H1 (cell line): ENCODE results near the gene SNAP25. TPM values are rescaled to one million over a fixed set of nuclear protein-coding genes. Genes with fewer than 3 reads are reported as not detected.
A peak's percentile ranks its signal among the peaks of the same experiment; 100 is the strongest.

Experiments used
- CTCF ChIA-PET: fragments of 300-600 bp; sonication (Branson Sonifier 250); formaldehyde crosslinking; loops from one replicate; lab custom pipeline; 2021; ENCODE audit not compliant: partially characterized antibody; lab: Charles Lee
- POLR2A ChIA-PET: fragments of 300-600 bp; sonication (Branson Sonifier 250); formaldehyde crosslinking; loops from one replicate; lab custom pipeline; 2021; ENCODE audit warnings: inconsistent platforms; ENCODE audit not compliant: partially characterized antibody; lab: Charles Lee
- DNase-seq, 2 experiments: peaks; one replicate each; pipeline versions ENCODE4 v3.0.0 to v3.0.0-alpha.2; 2010 to 2022; ENCODE audit warnings: low spot score in 2 of 2, low read depth in 1 of 2, mixed read lengths in 1 of 2
- FAIRE-seq: peaks from 2 replicates; lab custom pipeline; 2011; peaks lifted over from hg19 to GRCh38; lab: Jason Lieb, UNC
- H2AFZ ChIP-seq: 2 replicates; pipeline ENCODE4 v1.8.1; 2012; ENCODE audit warnings: low read length, inconsistent platforms
- H2AK5ac ChIP-seq: 2 replicates; pipeline ENCODE4 v1.6.1; 2013; ENCODE audit warnings: low read depth, low read length
- H2BK120ac ChIP-seq: replicated peaks from 2 replicates; pipeline ENCODE3; 2013; ENCODE audit warnings: low read depth, low read length, inconsistent platforms
- H2BK12ac ChIP-seq: 2 replicates; pipeline ENCODE4 v1.6.1; 2013; ENCODE audit warnings: low read depth, low read length
- H2BK15ac ChIP-seq: 2 replicates; pipeline ENCODE4 v1.6.1; 2013; ENCODE audit warnings: low read length
- H2BK20ac ChIP-seq: 2 replicates; pipeline ENCODE4 v1.6.1; 2013; ENCODE audit warnings: low read length
- H2BK5ac ChIP-seq: 2 replicates; pipeline ENCODE4 v1.6.1; 2013; ENCODE audit warnings: low read depth, low read length
- H3K14ac ChIP-seq: 2 replicates; pipeline ENCODE4 v1.6.1; 2013; ENCODE audit warnings: inconsistent platforms; ENCODE audit not compliant: insufficient read length
- H3K18ac ChIP-seq: 2 replicates; pipeline ENCODE4 v1.6.1; 2013; ENCODE audit warnings: low read length; ENCODE audit errors: extremely low read depth
- H3K23ac ChIP-seq: 2 replicates; pipeline ENCODE4 v1.6.1; 2013; ENCODE audit warnings: inconsistent platforms; ENCODE audit not compliant: insufficient read length
- H3K23me2 ChIP-seq: 2 replicates; pipeline ENCODE4 v1.6.1; 2013; ENCODE audit warnings: low read depth, low read length
- H3K27ac ChIP-seq: 2 replicates; pipeline ENCODE4 v1.6.1; 2011; ENCODE audit warnings: low read depth, low read length, inconsistent platforms
- H3K27me3 ChIP-seq, 4 experiments: replicated peaks in 1 of 4; 1 replicate in 1 of 4; 2 replicates in 3 of 4; pipeline versions ENCODE4 v1.6.1 to v1.8.1; 2011 to 2013; ENCODE audit warnings: low read length in 3 of 4, mild to moderate bottlenecking in 3 of 4, inconsistent platforms in 2 of 4, mixed read lengths in 2 of 4, moderate library complexity in 1 of 4; ENCODE audit not compliant: control insufficient read depth in 3 of 4, insufficient read depth in 3 of 4; ENCODE audit errors: extremely low read depth in 1 of 4
- H3K36me3 ChIP-seq, 4 experiments: 2 replicates each; pipeline versions ENCODE4 v1.6.1 to v1.8.1; 2011 to 2013; ENCODE audit warnings: mild to moderate bottlenecking in 4 of 4, low read length in 3 of 4, moderate library complexity in 2 of 4, control low read depth in 1 of 4, inconsistent platforms in 1 of 4; ENCODE audit not compliant: insufficient read depth in 4 of 4, control insufficient read depth in 2 of 4
- H3K4ac ChIP-seq: replicated peaks from 2 replicates; pipeline ENCODE3; 2013; ENCODE audit warnings: low read length, low read depth, mixed read lengths, inconsistent platforms; ENCODE audit not compliant: insufficient read length
- H3K4me1 ChIP-seq, 4 experiments: replicated peaks in 1 of 4; 1 replicate in 1 of 4; 2 replicates in 3 of 4; pipeline versions ENCODE4 v1.6.1 to v1.8.1; 2011 to 2013; ENCODE audit warnings: low read length in 3 of 4, inconsistent platforms in 2 of 4, mixed read lengths in 1 of 4; ENCODE audit not compliant: insufficient read depth in 4 of 4, control insufficient read depth in 3 of 4
- H3K4me2 ChIP-seq, 2 experiments: 2 replicates each; pipeline versions ENCODE4 v1.6.1 to v1.8.1; 2011 to 2013; ENCODE audit warnings: low read depth in 2 of 2, low read length in 2 of 2, control low read depth in 1 of 2, inconsistent platforms in 1 of 2, mild to moderate bottlenecking in 1 of 2; ENCODE audit not compliant: insufficient read depth in 1 of 2
- H3K4me3 ChIP-seq, 4 experiments: fragments of 200-600, 300-600 bp in 1 of 4; sonication (generic), shearing (Covaris generic), sonication (Bioruptor Twin) in 1 of 4; 2 replicates each; pipeline versions ENCODE4 v1.5.1 to v1.8.1; 2011 to 2016; ENCODE audit warnings: low read length in 4 of 4, low read depth in 3 of 4, control low read depth in 2 of 4, inconsistent platforms in 2 of 4, mild to moderate bottlenecking in 2 of 4, mixed read lengths in 1 of 4, moderate library complexity in 1 of 4; ENCODE audit not compliant: insufficient read depth in 2 of 4; ENCODE audit errors: extremely low read depth in 1 of 4
- H3K56ac ChIP-seq: replicated peaks from 2 replicates; pipeline ENCODE3; 2013; ENCODE audit warnings: low read depth, mild to moderate bottlenecking, mixed read lengths, low read length, inconsistent platforms; ENCODE audit not compliant: insufficient read length
- H3K79me1 ChIP-seq: 2 replicates; pipeline ENCODE4 v1.6.1; 2013; ENCODE audit warnings: low read depth, low read length, control low read depth
- H3K79me2 ChIP-seq, 2 experiments: 2 replicates each; pipeline versions ENCODE4 v1.6.1 to v1.8.1; 2012 to 2013; ENCODE audit warnings: low read length in 2 of 2, mild to moderate bottlenecking in 2 of 2, inconsistent platforms in 1 of 2; ENCODE audit not compliant: insufficient read depth in 2 of 2, control insufficient read depth in 1 of 2
- H3K9ac ChIP-seq, 4 experiments: replicated peaks in 1 of 4; 1 replicate in 1 of 4; 2 replicates in 3 of 4; pipeline versions ENCODE4 v1.6.1 to v1.8.1; 2011 to 2013; ENCODE audit warnings: low read depth in 3 of 4, low read length in 3 of 4, control low read depth in 2 of 4, mild to moderate bottlenecking in 2 of 4, moderate library complexity in 2 of 4, inconsistent platforms in 1 of 4; ENCODE audit errors: extremely low read depth in 1 of 4
- H3K9me3 ChIP-seq, 2 experiments: 2 replicates each; pipeline versions ENCODE4 v1.6.1 to v1.8.1; 2012 to 2013; ENCODE audit warnings: mild to moderate bottlenecking in 2 of 2, moderate library complexity in 2 of 2, control low read depth in 1 of 2, inconsistent platforms in 1 of 2, low read depth in 1 of 2, low read length in 1 of 2, mixed read lengths in 1 of 2; ENCODE audit not compliant: insufficient read depth in 2 of 2
- H4K20me1 ChIP-seq, 2 experiments: replicated peaks in 1 of 2; 2 replicates each; pipeline versions ENCODE3 to v1.8.1; 2011 to 2013; ENCODE audit warnings: inconsistent platforms in 2 of 2, low read length in 2 of 2, mild to moderate bottlenecking in 1 of 2; ENCODE audit not compliant: insufficient read depth in 2 of 2, control insufficient read depth in 1 of 2
- H4K5ac ChIP-seq: 2 replicates; pipeline ENCODE4 v1.6.1; 2013; ENCODE audit warnings: low read length, low read depth, mixed read lengths, inconsistent platforms; ENCODE audit not compliant: insufficient read length
- H4K8ac ChIP-seq: 2 replicates; pipeline ENCODE4 v1.8.0; 2013; ENCODE audit warnings: mild to moderate bottlenecking, moderate library complexity, low read length, inconsistent platforms; ENCODE audit not compliant: insufficient read depth; ENCODE audit errors: extremely low read depth
- H4K91ac ChIP-seq: replicated peaks from 2 replicates; pipeline ENCODE3; 2013; ENCODE audit warnings: low read length, mixed read lengths, inconsistent platforms; ENCODE audit not compliant: insufficient read length
- ATF2 ChIP-seq: IDR thresholded peaks from 2 replicates; pipeline ENCODE4 v1.6.1; 2012; ENCODE audit warnings: low read length, inconsistent platforms
- BCL11A ChIP-seq, 2 experiments: IDR thresholded peaks; one replicate each; pipeline ENCODE4 v1.6.1; 2011; ENCODE audit warnings: low read depth in 2 of 2, low read length in 2 of 2, mild to moderate bottlenecking in 2 of 2
- CEBPB ChIP-seq: IDR thresholded peaks from 2 replicates; pipeline ENCODE4 v1.6.1; 2012; ENCODE audit warnings: low read depth, low read length
- MAFK ChIP-seq: IDR thresholded peaks from 2 replicates; pipeline ENCODE4 v1.6.1; 2012; ENCODE audit warnings: low read depth, mild to moderate bottlenecking, improper control_type of control experiment, low read length
- SAP30 ChIP-seq: fragments of 300-600 bp; sonication (generic); IDR thresholded peaks from 2 replicates; pipeline ENCODE4 v1.7.1; 2012; ENCODE audit warnings: low read length, moderate library complexity, mild to moderate bottlenecking, inconsistent platforms; ENCODE audit not compliant: insufficient read depth, insufficient replicate concordance
- WGBS, 2 experiments: shearing (Covaris generic) in 1 of 2; methylation state at CpG; one replicate each; pipeline versions ENCODE4 v1.1.6 to v1.1.7; 2013 to 2015; ENCODE audit warnings: low lambda C conversion rate in 2 of 2, mixed read lengths in 2 of 2, inconsistent platforms in 1 of 2, low coverage in 1 of 2, missing lambda C conversion rate in 1 of 2; ENCODE audit not compliant: insufficient replicate concordance in 2 of 2, insufficient coverage in 1 of 2, insufficient read length in 1 of 2; ENCODE audit errors: extremely low coverage in 1 of 2, missing lambda C conversion rate in 1 of 2; 5-methylcytosine and 5-hydroxymethylcytosine counted together
- polyA plus RNA-seq, 7 experiments: library from polyadenylated mRNA; depleted of rRNA in 3 of 7; stranded (reverse) in 5 of 7; unstranded in 2 of 7; fragments of >200 nt in 5 of 7; fragments of 200-250 nt in 2 of 7; gene quantifications; 1 replicate in 5 of 7; 2 replicates in 1 of 7; 4 replicates in 1 of 7; pipeline versions ENCODE4 v1.2.1 to v1.2.3, GENCODE V29; 2011 to 2013; ENCODE audit warnings: missing spikeins in 2 of 7, mixed read lengths in 2 of 7
- total RNA-seq: library from RNA; stranded (reverse); fragmentation: NEBNext Ultra II Directional; extraction: Animal tissue kit (Norgen Biotek cat#: 25700); gene quantifications from 2 replicates; pipeline ENCODE4 v1.2.1, GENCODE V29; 2021

The SNAP25 gene
- total and polyA plus RNA-seq, 2 of the 8 experiments (the other 6 are each of a cell fraction or from before 2014, with no cell fraction given) = 0.51 to 0.52 TPM

GRCh38 chr20:10280018-10280908, 61.6 kb downstream of the SNAP25 start:
- H2AFZ ChIP-seq = no peak overlapping the region
- ChIA-PET CTCF (no interaction called here), POLR2A (interaction anchor here (0.6 kb wide), 2 partner anchors 193 to 215 kb away, joined by 3 read pairs; no protein-coding TSS in a partner anchor)
- no peak overlapping the region for H3K4ac ChIP-seq
- H3K79me2 ChIP-seq = no peaks in the 10 kb centered on the region
- H3K23ac ChIP-seq = no peak overlapping the region
- TF ChIP-seq MAFK = no peak
- TF ChIP-seq CEBPB = peak; percentile 35; the same call in 1 of the 2 replicates
- no peak for TF ChIP-seq BCL11A (IDR thresholded peaks at IDR 0.05; ENCODE audit: low read depth in 2 of 2, low read length in 2 of 2)
- no peak for TF ChIP-seq SAP30
- no peak for TF ChIP-seq ATF2
- no peaks in the 10 kb centered on the region for H3K79me1 ChIP-seq
- FAIRE-seq = peak; percentile 68
- H2AK5ac ChIP-seq = no peak overlapping the region
- no peak overlapping the region for H3K9ac ChIP-seq
- peak overlapping the region in 1 of 2 experiments; percentile 43; a peak in 1 of 4 replicates for H3K4me2 ChIP-seq
- no peak overlapping the region for H4K5ac ChIP-seq
- no peak overlapping the region for H3K27ac ChIP-seq
- no peak for DNase-seq
- H3K14ac ChIP-seq = no peak overlapping the region
- H3K4me3 ChIP-seq = no peak overlapping the region
- H4K91ac ChIP-seq = no peak overlapping the region
- H3K9me3 ChIP-seq = no peaks in the 10 kb centered on the region
- no peak overlapping the region for H2BK12ac ChIP-seq
- no peak overlapping the region for H2BK15ac ChIP-seq
- no peaks in the 10 kb centered on the region for H3K23me2 ChIP-seq
- H3K18ac ChIP-seq = no peak overlapping the region
- 54% methylated on average over 5 of the region's 5 CpGs; no CpG with 5 or more reads in 1 of the 2 experiments for WGBS, 2 experiments
- H4K8ac ChIP-seq = no peak overlapping the region
- no peak overlapping the region for H2BK120ac ChIP-seq
- H2BK20ac ChIP-seq = no peak overlapping the region
- no peaks in the 10 kb centered on the region for H4K20me1 ChIP-seq
- H2BK5ac ChIP-seq = no peak overlapping the region
- H3K27me3 ChIP-seq = no peaks in the 10 kb centered on the region
- H3K4me1 ChIP-seq = peaks cover 1 to 8% (median 6%) of the 10 kb centered on the region in 4 experiments; a peak in 6 of 7 replicates
- H3K56ac ChIP-seq = no peak overlapping the region
- no peaks in the 10 kb centered on the region for H3K36me3 ChIP-seq
